Measurements from ENCODE around the gene OLFM1.

OLFM1 gene

GRCh38 chr9:135088979-135089847 is 1.7 kb downstream of the OLFM1 start:
- no peak for DNase-seq (ENCODE audit: low read depth in 2 of 2)

- DNase-seq (ENCODE audit: low read depth in 2 of 2) = no peak
These were observed 2.6 kb downstream of the OLFM1 start for GRCh38 chr9:135090081-135090480.

GRCh38 chr9:135090547-135090946 is 3.1 kb downstream of the OLFM1 start:
- DNase-seq (ENCODE audit: low read depth in 2 of 2) = no peak

GRCh38 chr9:135091545-135091944 is 4.1 kb downstream of the OLFM1 start:
- no peak for DNase-seq (ENCODE audit: low read depth in 2 of 2)

- no peak for DNase-seq (ENCODE audit: low read depth in 2 of 2)
These were observed 5.6 kb downstream of the OLFM1 start for GRCh38 chr9:135093111-135093510.

GRCh38 chr9:135093911-135094584 is 6.6 kb downstream of the OLFM1 start:
- no peak for DNase-seq (ENCODE audit: low read depth in 2 of 2)

- DNase-seq (ENCODE audit: low read depth in 2 of 2) = no peak
These were observed 8.3 kb downstream of the OLFM1 start for GRCh38 chr9:135095470-135096407.

GRCh38 chr9:135096408-135096895 is 9.0 kb downstream of the OLFM1 start:
- DNase-seq (ENCODE audit: low read depth in 2 of 2) = no peak

GRCh38 chr9:135098400-135099105 is 11.1 kb downstream of the OLFM1 start:
- DNase-seq (ENCODE audit: low read depth in 2 of 2) = no peak

GRCh38 chr9:135099574-135099973 is 12.1 kb downstream of the OLFM1 start:
- DNase-seq (ENCODE audit: low read depth in 2 of 2) = no peak

- no peak for DNase-seq (ENCODE audit: low read depth in 2 of 2)
These were observed 12.8 kb downstream of the OLFM1 start for GRCh38 chr9:135100241-135100681.

- no peak for DNase-seq (ENCODE audit: low read depth in 2 of 2)
These were observed 13.4 kb downstream of the OLFM1 start for GRCh38 chr9:135100725-135101410.

- no peak for DNase-seq (ENCODE audit: low read depth in 2 of 2)
These were observed 14.0 kb downstream of the OLFM1 start for GRCh38 chr9:135101486-135101885.

- DNase-seq (ENCODE audit: low read depth in 2 of 2) = no peak
These were observed 14.5 kb downstream of the OLFM1 start for GRCh38 chr9:135101926-135102325.

GRCh38 chr9:135102331-135102730 is 14.9 kb downstream of the OLFM1 start:
- DNase-seq (ENCODE audit: low read depth in 2 of 2) = no peak

GRCh38 chr9:135103001-135103446 is 15.6 kb downstream of the OLFM1 start:
- no peak for DNase-seq (ENCODE audit: low read depth in 2 of 2)

- DNase-seq (ENCODE audit: low read depth in 2 of 2) = no peak
These were observed 16.6 kb downstream of the OLFM1 start for GRCh38 chr9:135103931-135104639.

- DNase-seq (ENCODE audit: low read depth in 2 of 2) = no peak
These were observed 17.3 kb downstream of the OLFM1 start for GRCh38 chr9:135104761-135105160.

GRCh38 chr9:135105211-135105745 is 17.8 kb downstream of the OLFM1 start:
- DNase-seq (ENCODE audit: low read depth in 2 of 2) = no peak
